Esophagus muscularis mucosa (tissue), 3 donors: ENCODE data around the gene REEP6.

Experiments
- CTCF ChIP-seq, 3 experiments: fragments of 200-600 bp in 2 of 3; fragments of 450-650 bp in 1 of 3; sonication (generic) in 2 of 3; IDR thresholded peaks; one replicate each; pipeline ENCODE4 v1.5.1; 2017 to 2019; ENCODE audit warnings: antibody characterized with exemption in 3 of 3, mild to moderate bottlenecking in 2 of 3, moderate library complexity in 1 of 3
- POLR2AphosphoS5 ChIP-seq, 2 donors: sonication (generic); formaldehyde crosslinking; IDR thresholded peaks; one replicate each; pipeline ENCODE4 v1.6.1; 2017; ENCODE audit warnings: antibody characterized with exemption in 2 of 2

- TF ChIP-seq CTCF (IDR thresholded peaks at IDR 0.05) (no peak), POLR2AphosphoS5 (IDR thresholded peaks at IDR 0.05) (no peak)
Observed at GRCh38 chr19:1455336-1456120, 35.5 kb upstream of the REEP6 start.
